Right cardiac atrium (tissue), 5 donors: ENCODE results near the gene NBAS. TPM values are rescaled to one million over a fixed set of nuclear protein-coding genes. Genes with fewer than 3 reads are reported as not detected.
"Not testable (repeated sequence)": the region's sequence is repeated elsewhere in the genome, so short reads cannot be mapped to it uniquely, and the experiment has no call there.

Source experiments
- ATAC-seq, 2 donors: fragments of 200-7000 bp; cut with Tn5 transposase; one replicate each; pipeline versions ENCODE4 v1.8.0 to v1.9.1; 2020; ENCODE audit warnings: moderate library complexity in 2 of 2, mild to moderate bottlenecking in 1 of 2
- DNase-seq, 3 donors: peaks; one replicate each; pipeline ENCODE4 v3.0.0-alpha.2; 2020
- H3K27ac ChIP-seq: one replicate; pipeline ENCODE4 v1.5.1; 2013; ENCODE audit warnings: mild to moderate bottlenecking, low read length, control low read depth, moderate library complexity
- H3K27me3 ChIP-seq: one replicate; pipeline ENCODE4 v1.6.1; 2013; ENCODE audit not compliant: control insufficient read depth, insufficient read depth
- H3K4me1 ChIP-seq: one replicate; pipeline ENCODE4 v1.6.1; 2013; ENCODE audit warnings: low read length; ENCODE audit not compliant: control insufficient read depth, insufficient read depth
- H3K4me3 ChIP-seq: one replicate; pipeline ENCODE4 v1.5.1; 2013; ENCODE audit warnings: low read length, control low read depth
- H3K9me3 ChIP-seq: one replicate; pipeline ENCODE4 v1.6.1; 2013; ENCODE audit warnings: low read length; ENCODE audit not compliant: control insufficient read depth
- WGBS: extraction: QIAGEN DNeasy Blood & Tissue Kit; methylation state at CpG from one replicate; pipeline ENCODE4 v1.1.7; 2013; 5-methylcytosine and 5-hydroxymethylcytosine counted together
- intact Hi-C, 4 donors: fragments of 100-400 bp; cut with DNase I; formaldehyde crosslinking; loops; one replicate each; pipeline versions ENCODE4 v1.11.0 to v1.14.0; 2022 to 2023
- polyA plus RNA-seq: library from polyadenylated mRNA; stranded (reverse); fragments of 200-250 nt; gene quantifications from one replicate; pipeline ENCODE4 v1.2.3, GENCODE V29; 2013
- total RNA-seq, 4 donors: library from RNA; stranded (reverse); fragmentation: NEBNext Ultra II Directional; extraction: Animal tissue kit (Norgen Biotek cat#: 25700); gene quantifications; one replicate each; pipeline ENCODE4 v1.2.1, GENCODE V29; 2021
- donor health status: healthy with polysubstance abuse.
- donor health status: DM: no; HTN: yes; CAD: no.
- donor health status: DM: no; HTN: no; CAD: no.
- donor health status: DM: no; HTN: yes; CAD: no; lungs with severe emphysema.
- donor health status: DM: yes; HTN: yes; CAD: no.

NBAS gene
- total and polyA plus RNA-seq, 5 donors, result 22.4 to 59.4 (median 52.9) TPM

- Histone ChIP-seq H3K27ac (no peak overlapping the region), H3K4me1 (no peaks in the 10 kb centered on the region), H3K27me3 (no peaks in the 10 kb centered on the region), H3K4me3 (no peak overlapping the region), H3K9me3 (no peaks in the 10 kb centered on the region)
- intact Hi-C loops, result no loop called here
- DNase-seq (no peak), ATAC-seq (no peak)
- WGBS, result 69% methylated on average over 3 of the region's 3 CpGs
Observed at GRCh38 chr2:15222856-15223255, 338.3 kb downstream of the NBAS start.

- intact Hi-C loops, result no loop called here
Observed at GRCh38 chr2:15220603-15221002, 340.5 kb downstream of the NBAS start.

GRCh38 chr2:15218423-15219086 lies 342.6 kb downstream of the NBAS start:
- 97% methylated on average over 17 of the region's 17 CpGs for WGBS

More at GRCh38 chr2:15220603-15221002, 340.5 kb downstream of the NBAS start:
- Histone ChIP-seq H3K27me3 (no peaks in the 10 kb centered on the region), H3K9me3 (no peaks in the 10 kb centered on the region), H3K4me1 (no peaks in the 10 kb centered on the region), H3K4me3 (no peak overlapping the region), H3K27ac (no peak overlapping the region)
- ATAC-seq, result no peak
- no peak for DNase-seq

GRCh38 chr2:15212249-15212648 lies 348.9 kb downstream of the NBAS start:
- Histone ChIP-seq H3K27me3 (no peaks in the 10 kb centered on the region), H3K9me3 (no peaks in the 10 kb centered on the region), H3K4me3 (no peak overlapping the region), H3K27ac (no peak overlapping the region), H3K4me1 (no peaks in the 10 kb centered on the region)
- intact Hi-C loops, result no loop called here
- DNase-seq, result peak in 1 of 3 donors; percentile 30
- no peak for ATAC-seq
- WGBS, result 88% methylated on average over 6 of the region's 6 CpGs

More at GRCh38 chr2:15218423-15219086, 342.6 kb downstream of the NBAS start:
- no peaks in the 10 kb centered on the region for H3K9me3 ChIP-seq
- DNase-seq (peak in 1 of 3 donors; percentile 23), ATAC-seq (no peak)
- intact Hi-C loops, result no loop called here
- no peak overlapping the region for H3K27ac ChIP-seq
- H3K4me3 ChIP-seq, result no peak overlapping the region
- no peaks in the 10 kb centered on the region for H3K4me1 ChIP-seq
- no peaks in the 10 kb centered on the region for H3K27me3 ChIP-seq

GRCh38 chr2:15210542-15210941 lies 350.6 kb downstream of the NBAS start:
- H3K4me3 ChIP-seq, H3K27ac ChIP-seq, DNase-seq, H3K9me3 ChIP-seq, H3K27me3 ChIP-seq, ATAC-seq, H3K4me1 ChIP-seq, intact Hi-C loops: not testable (repeated sequence)
- WGBS, result 100% methylated on average over 1 of the region's 1 CpG

- no peaks in the 10 kb centered on the region for H3K27me3 ChIP-seq
- no peaks in the 10 kb centered on the region for H3K4me1 ChIP-seq
- ATAC-seq, result no peak
- no peaks in the 10 kb centered on the region for H3K9me3 ChIP-seq
- intact Hi-C loops, result no loop called here
- no peak overlapping the region for H3K27ac ChIP-seq
- no peak overlapping the region for H3K4me3 ChIP-seq
- DNase-seq, result no peak
- 95% methylated on average over 1 of the region's 1 CpG for WGBS
Observed at GRCh38 chr2:15206419-15206818, 354.7 kb downstream of the NBAS start.

GRCh38 chr2:15205562-15205961 lies 355.6 kb downstream of the NBAS start:
- WGBS, result 90% methylated on average over 5 of the region's 5 CpGs
- no peak overlapping the region for H3K27ac ChIP-seq
- no peak overlapping the region for H3K4me3 ChIP-seq
- no peaks in the 10 kb centered on the region for H3K9me3 ChIP-seq
- ATAC-seq (no peak), DNase-seq (no peak)
- no peaks in the 10 kb centered on the region for H3K27me3 ChIP-seq
- intact Hi-C loops, result no loop called here
- no peaks in the 10 kb centered on the region for H3K4me1 ChIP-seq

GRCh38 chr2:15201009-15201408 lies 360.1 kb downstream of the NBAS start:
- WGBS, result 93% methylated on average over 1 of the region's 1 CpG
- ATAC-seq (no peak), DNase-seq (no peak)
- Histone ChIP-seq H3K9me3 (no peaks in the 10 kb centered on the region), H3K4me3 (no peak overlapping the region), H3K4me1 (no peaks in the 10 kb centered on the region), H3K27ac (no peak overlapping the region), H3K27me3 (no peaks in the 10 kb centered on the region)
- intact Hi-C loops, result no loop called here

GRCh38 chr2:15200581-15200980 lies 360.6 kb downstream of the NBAS start:
- intact Hi-C loops, result no loop called here
- Histone ChIP-seq H3K4me1 (no peaks in the 10 kb centered on the region), H3K27me3 (no peaks in the 10 kb centered on the region), H3K9me3 (no peaks in the 10 kb centered on the region), H3K27ac (no peak overlapping the region), H3K4me3 (no peak overlapping the region)
- ATAC-seq (no peak), DNase-seq (no peak)

- no peak for DNase-seq
- H3K4me1 ChIP-seq, result no peaks in the 10 kb centered on the region
- ATAC-seq, result no peak
Observed at GRCh38 chr2:15198051-15198450, 363.1 kb downstream of the NBAS start.

GRCh38 chr2:15195813-15196212 lies 365.3 kb downstream of the NBAS start:
- ATAC-seq (no peak), DNase-seq (no peak)
- intact Hi-C loops, result no loop called here
- Histone ChIP-seq H3K27ac (no peak overlapping the region), H3K4me3 (no peak overlapping the region), H3K4me1 (no peaks in the 10 kb centered on the region), H3K27me3 (no peaks in the 10 kb centered on the region), H3K9me3 (no peaks in the 10 kb centered on the region)
- whole genome bisulfite sequencing, result 90% methylated on average over 4 of the region's 4 CpGs

More at GRCh38 chr2:15198051-15198450, 363.1 kb downstream of the NBAS start:
- Histone ChIP-seq H3K9me3 (no peaks in the 10 kb centered on the region), H3K4me3 (no peak overlapping the region), H3K27me3 (no peaks in the 10 kb centered on the region), H3K27ac (no peak overlapping the region)
- intact Hi-C loops, result no loop called here
- 91% methylated on average over 3 of the region's 3 CpGs for WGBS

- DNase-seq (no peak), ATAC-seq (no peak)
- no peaks in the 10 kb centered on the region for H3K4me1 ChIP-seq
- H3K9me3 ChIP-seq, result no peaks in the 10 kb centered on the region
- H3K27ac ChIP-seq, result no peak overlapping the region
- intact Hi-C loops, result no loop called here
- 96% methylated on average over 4 of the region's 4 CpGs for WGBS
- no peaks in the 10 kb centered on the region for H3K27me3 ChIP-seq
- no peak overlapping the region for H3K4me3 ChIP-seq
Observed at GRCh38 chr2:15191789-15192188, 369.3 kb downstream of the NBAS start.
